IPS-15b (cell line): ENCODE measurements around the gene MND1.

Experiments used
- H3K27me3 ChIP-seq: one replicate; pipeline ENCODE4 v1.6.1; 2013; ENCODE audit warnings: low read length; ENCODE audit not compliant: control insufficient read depth, insufficient read depth
- H3K36me3 ChIP-seq: one replicate; pipeline ENCODE4 v1.6.1; 2013; ENCODE audit warnings: low read length; ENCODE audit not compliant: control insufficient read depth, insufficient read depth
- H3K4me1 ChIP-seq: one replicate; pipeline ENCODE4 v1.6.1; 2013; ENCODE audit warnings: mild to moderate bottlenecking, low read length; ENCODE audit not compliant: control insufficient read depth, insufficient read depth
- H3K4me3 ChIP-seq: one replicate; pipeline ENCODE4 v1.5.1; 2013; ENCODE audit warnings: low read depth, low read length
- H3K9ac ChIP-seq: one replicate; pipeline ENCODE4 v1.6.1; 2013; ENCODE audit warnings: low read depth, mild to moderate bottlenecking, low read length
- H3K9me3 ChIP-seq: one replicate; pipeline ENCODE4 v1.6.1; 2013; ENCODE audit warnings: mild to moderate bottlenecking, low read length; ENCODE audit not compliant: control insufficient read depth, insufficient read depth

The MND1 gene

GRCh38 chr4:153348006-153348405, 3.5 kb downstream of the MND1 start:
- no peak overlapping the region for H3K9ac ChIP-seq
- no peaks in the 10 kb centered on the region for H3K27me3 ChIP-seq
- H3K9me3 ChIP-seq = no peaks in the 10 kb centered on the region
- H3K4me3 ChIP-seq = no peak overlapping the region
- no peaks in the 10 kb centered on the region for H3K4me1 ChIP-seq
- no peaks in the 10 kb centered on the region for H3K36me3 ChIP-seq

- Histone ChIP-seq H3K36me3 (no peaks in the 10 kb centered on the region), H3K4me3 (no peak overlapping the region), H3K9me3 (no peaks in the 10 kb centered on the region), H3K4me1 (no peaks in the 10 kb centered on the region), H3K27me3 (no peaks in the 10 kb centered on the region), H3K9ac (no peak overlapping the region)
Measured at GRCh38 chr4:153349206-153349805, 4.8 kb downstream of the MND1 start.

GRCh38 chr4:153362184-153362583, 17.7 kb downstream of the MND1 start:
- Histone ChIP-seq H3K9ac (no peak overlapping the region), H3K27me3 (no peaks in the 10 kb centered on the region), H3K4me3 (no peak overlapping the region), H3K9me3 (no peaks in the 10 kb centered on the region), H3K36me3 (no peaks in the 10 kb centered on the region), H3K4me1 (no peaks in the 10 kb centered on the region)

- H3K9me3 ChIP-seq = no peaks in the 10 kb centered on the region
- no peak overlapping the region for H3K4me3 ChIP-seq
- H3K27me3 ChIP-seq = no peaks in the 10 kb centered on the region
- H3K36me3 ChIP-seq = no peaks in the 10 kb centered on the region
- no peaks in the 10 kb centered on the region for H3K4me1 ChIP-seq
- no peak overlapping the region for H3K9ac ChIP-seq
Measured at GRCh38 chr4:153364061-153364460, 19.6 kb downstream of the MND1 start.

GRCh38 chr4:153365003-153365402, 20.5 kb downstream of the MND1 start:
- no peak overlapping the region for H3K9ac ChIP-seq
- no peaks in the 10 kb centered on the region for H3K36me3 ChIP-seq
- H3K4me1 ChIP-seq = no peaks in the 10 kb centered on the region
- H3K4me3 ChIP-seq = no peak overlapping the region
- no peaks in the 10 kb centered on the region for H3K27me3 ChIP-seq
- H3K9me3 ChIP-seq = no peaks in the 10 kb centered on the region

GRCh38 chr4:153366486-153366885, 22.0 kb downstream of the MND1 start:
- no peak overlapping the region for H3K9ac ChIP-seq
- H3K4me1 ChIP-seq = no peaks in the 10 kb centered on the region
- no peaks in the 10 kb centered on the region for H3K9me3 ChIP-seq
- no peaks in the 10 kb centered on the region for H3K27me3 ChIP-seq
- no peak overlapping the region for H3K4me3 ChIP-seq
- no peaks in the 10 kb centered on the region for H3K36me3 ChIP-seq

GRCh38 chr4:153367092-153367491, 22.6 kb downstream of the MND1 start:
- H3K9me3 ChIP-seq = no peaks in the 10 kb centered on the region
- H3K36me3 ChIP-seq = no peaks in the 10 kb centered on the region
- H3K4me3 ChIP-seq = no peak overlapping the region
- H3K9ac ChIP-seq = no peak overlapping the region
- H3K4me1 ChIP-seq = no peaks in the 10 kb centered on the region
- no peaks in the 10 kb centered on the region for H3K27me3 ChIP-seq

GRCh38 chr4:153369021-153369420, 24.5 kb downstream of the MND1 start:
- no peaks in the 10 kb centered on the region for H3K9me3 ChIP-seq
- H3K4me1 ChIP-seq = no peaks in the 10 kb centered on the region
- H3K36me3 ChIP-seq = no peaks in the 10 kb centered on the region
- no peak overlapping the region for H3K9ac ChIP-seq
- no peaks in the 10 kb centered on the region for H3K27me3 ChIP-seq
- no peak overlapping the region for H3K4me3 ChIP-seq

- Histone ChIP-seq H3K4me3 (no peak overlapping the region), H3K4me1 (no peaks in the 10 kb centered on the region), H3K36me3 (no peaks in the 10 kb centered on the region), H3K27me3 (no peaks in the 10 kb centered on the region), H3K9ac (no peak overlapping the region), H3K9me3 (no peaks in the 10 kb centered on the region)
Measured at GRCh38 chr4:153371701-153372234, 27.3 kb downstream of the MND1 start.

- no peaks in the 10 kb centered on the region for H3K27me3 ChIP-seq
- H3K4me3 ChIP-seq = no peak overlapping the region
- H3K36me3 ChIP-seq = no peaks in the 10 kb centered on the region
- H3K9me3 ChIP-seq = no peaks in the 10 kb centered on the region
- H3K4me1 ChIP-seq = no peaks in the 10 kb centered on the region
- no peak overlapping the region for H3K9ac ChIP-seq
Measured at GRCh38 chr4:153372967-153373562, 28.6 kb downstream of the MND1 start.

- Histone ChIP-seq H3K4me3 (no peak overlapping the region), H3K4me1 (no peaks in the 10 kb centered on the region), H3K36me3 (no peaks in the 10 kb centered on the region), H3K9me3 (no peaks in the 10 kb centered on the region), H3K27me3 (no peaks in the 10 kb centered on the region), H3K9ac (no peak overlapping the region)
Measured at GRCh38 chr4:153374442-153374841, 30.0 kb downstream of the MND1 start.

GRCh38 chr4:153375303-153375702, 30.8 kb downstream of the MND1 start:
- Histone ChIP-seq H3K27me3 (no peaks in the 10 kb centered on the region), H3K9ac (no peak overlapping the region), H3K4me3 (no peak overlapping the region), H3K36me3 (no peaks in the 10 kb centered on the region), H3K4me1 (no peaks in the 10 kb centered on the region), H3K9me3 (no peaks in the 10 kb centered on the region)
